NOMO-1 treated with DMSO at 0.1 percent for 48 hours (cell line): ENCODE measurements around the gene PORCN.

Experiments
- DNase-seq: peaks from one replicate; lab custom pipeline; 2025; ENCODE audit not compliant: unreplicated experiment; lab: John Stamatoyannopoulos, UW

The PORCN gene

GRCh38 chrX:48508400-48509244 lies at the start of gene PORCN:
PORCN (plus strand) TSS chrX:48508992; CDS start chrX:48509821, 829 bp downstream.
- peak; percentile 51 for DNase-seq

GRCh38 chrX:48459483-48459882 lies 49.3 kb upstream of the PORCN start:
- no peak for DNase-seq

- no peak for DNase-seq
These were observed 48.8 kb upstream of the PORCN start for GRCh38 chrX:48460031-48460430.

- DNase-seq: no peak
These were observed 48.2 kb upstream of the PORCN start for GRCh38 chrX:48460606-48461005.

- DNase-seq: no peak
These were observed 47.0 kb upstream of the PORCN start for GRCh38 chrX:48461830-48462229.

GRCh38 chrX:48465336-48465933 lies 43.4 kb upstream of the PORCN start:
- DNase-seq: no peak

GRCh38 chrX:48466696-48467095 lies 42.1 kb upstream of the PORCN start:
- no peak for DNase-seq

- DNase-seq: no peak
These were observed 41.5 kb upstream of the PORCN start for GRCh38 chrX:48467281-48467761.

GRCh38 chrX:48468247-48468671 lies 40.5 kb upstream of the PORCN start:
- no peak for DNase-seq

GRCh38 chrX:48468693-48469691 lies 39.8 kb upstream of the PORCN start:
- peak; percentile 27 for DNase-seq

- DNase-seq: no peak
These were observed 38.5 kb upstream of the PORCN start, which contains the start of gene SLC38A5 for GRCh38 chrX:48470110-48470832. SLC38A5 (minus strand) TSS chrX:48470260; CDS start chrX:48467924, 2,336 bp downstream.

- DNase-seq: no peak
These were observed 38.0 kb upstream of the PORCN start for GRCh38 chrX:48470833-48471118.

GRCh38 chrX:48471504-48471903 lies 37.3 kb upstream of the PORCN start:
- no peak for DNase-seq

- no peak for DNase-seq
These were observed 36.6 kb upstream of the PORCN start for GRCh38 chrX:48472225-48472624.

- DNase-seq: no peak
These were observed 35.7 kb upstream of the PORCN start for GRCh38 chrX:48472851-48473703.

GRCh38 chrX:48473704-48473990 lies 35.1 kb upstream of the PORCN start:
- no peak for DNase-seq

GRCh38 chrX:48474127-48474526 lies 34.7 kb upstream of the PORCN start:
- no peak for DNase-seq

GRCh38 chrX:48474581-48474980 lies 34.2 kb upstream of the PORCN start:
- no peak for DNase-seq

GRCh38 chrX:48475296-48475695 lies 33.5 kb upstream of the PORCN start:
- DNase-seq: no peak
